ENCODE measurements around the gene RBL1.
"Not testable (repeated sequence)": the region's sequence is repeated elsewhere in the genome, so short reads cannot be mapped to it uniquely, and the experiment has no call there.

Gene RBL1

GRCh38 chr20:37072293-37073196 is 23.3 kb downstream of the RBL1 start:
- DNase-seq: no peak

- DNase-seq: peak; percentile 57
Observed at GRCh38 chr20:37071481-37071911, 24.3 kb downstream of the RBL1 start.

GRCh38 chr20:37069563-37069962 is 26.2 kb downstream of the RBL1 start:
- not testable (repeated sequence) for DNase-seq

GRCh38 chr20:37066168-37066567 is 29.6 kb downstream of the RBL1 start:
- DNase-seq: no peak

GRCh38 chr20:37055276-37055675 is 40.5 kb downstream of the RBL1 start:
- no peak for DNase-seq

- no peak for DNase-seq
Observed at GRCh38 chr20:37053230-37053950, 42.4 kb downstream of the RBL1 start.

GRCh38 chr20:37042986-37043972 is 52.5 kb downstream of the RBL1 start:
- DNase-seq: no peak

GRCh38 chr20:37039366-37039765 is 56.4 kb downstream of the RBL1 start:
- DNase-seq: not testable (repeated sequence)

GRCh38 chr20:37032077-37032476 is 63.7 kb downstream of the RBL1 start:
- DNase-seq: no peak

GRCh38 chr20:37020636-37021035 is 75.2 kb downstream of the RBL1 start:
- DNase-seq: no peak

- DNase-seq: not testable (repeated sequence)
Observed at GRCh38 chr20:37012631-37013030, 83.2 kb downstream of the RBL1 start.

GRCh38 chr20:37011858-37012257 is 83.9 kb downstream of the RBL1 start:
- DNase-seq: not testable (repeated sequence)

- no peak for DNase-seq
Observed at GRCh38 chr20:37011147-37011546, 84.7 kb downstream of the RBL1 start.

- no peak for DNase-seq
Observed at GRCh38 chr20:37007898-37008649, 87.7 kb downstream of the RBL1 start.

GRCh38 chr20:37005062-37005942 is 90.5 kb downstream of the RBL1 start:
- not testable (repeated sequence) for DNase-seq

GRCh38 chr20:37001634-37002033 is 94.2 kb downstream of the RBL1 start:
- DNase-seq: not testable (repeated sequence)

- not testable (repeated sequence) for DNase-seq
Observed at GRCh38 chr20:37000171-37000570, 95.6 kb downstream of the RBL1 start.

GRCh38 chr20:36998652-36999051 is 97.1 kb downstream of the RBL1 start:
- DNase-seq: no peak

GRCh38 chr20:36997121-36997520 is 98.7 kb downstream of the RBL1 start:
- DNase-seq: no peak

GRCh38 chr20:36994221-36994620 is 101.6 kb downstream of the RBL1 start:
- not testable (repeated sequence) for DNase-seq

- DNase-seq: no peak
Observed at GRCh38 chr20:36992802-36993334, 102.9 kb downstream of the RBL1 start.
